Measurements from ENCODE around the gene PTPRD.

The PTPRD gene

GRCh38 chr9:10055886-10056395, 556.9 kb downstream of the PTPRD start:
- Histone ChIP-seq H3K9me3 (ENCODE audit: control insufficient read depth, insufficient read depth, low read length) (no peaks in the 10 kb centered on the region), H3K36me3 (ENCODE audit: insufficient read depth, low read length) (no peaks in the 10 kb centered on the region), H3K4me1 (ENCODE audit: insufficient read depth, low read length) (0 out of 2 replicates have a peak, but pooled peaks cover 4% of the 10 kb centered on the region), H3K9ac (ENCODE audit: low read depth, low read length) (no peak overlapping the region)

GRCh38 chr9:10054456-10054855, 558.3 kb downstream of the PTPRD start:
- H3K9me3 ChIP-seq (ENCODE audit: control insufficient read depth, insufficient read depth, low read length): no peaks in the 10 kb centered on the region
- no peaks in the 10 kb centered on the region for H3K36me3 ChIP-seq (ENCODE audit: insufficient read depth, low read length)
- H3K9ac ChIP-seq (ENCODE audit: low read depth, low read length): no peak overlapping the region
- H3K4me1 ChIP-seq (ENCODE audit: insufficient read depth, low read length): peaks cover 10% of the 10 kb centered on the region; the same call in 1 of the 2 replicates

- Histone ChIP-seq H3K9me3 (ENCODE audit: control insufficient read depth, insufficient read depth, low read length) (no peaks in the 10 kb centered on the region), H3K4me1 (ENCODE audit: insufficient read depth, low read length) (peaks cover 9% of the 10 kb centered on the region), H3K36me3 (ENCODE audit: insufficient read depth, low read length) (no peaks in the 10 kb centered on the region), H3K9ac (ENCODE audit: low read depth, low read length) (no peak overlapping the region)
Measured at GRCh38 chr9:10052916-10053315, 559.9 kb downstream of the PTPRD start.

- no peak overlapping the region for H3K9ac ChIP-seq (ENCODE audit: low read depth, low read length)
- peaks cover 9% of the 10 kb centered on the region for H3K4me1 ChIP-seq (ENCODE audit: insufficient read depth, low read length)
- H3K9me3 ChIP-seq (ENCODE audit: control insufficient read depth, insufficient read depth, low read length): no peaks in the 10 kb centered on the region
- H3K36me3 ChIP-seq (ENCODE audit: insufficient read depth, low read length): no peaks in the 10 kb centered on the region
Measured at GRCh38 chr9:10052181-10052580, 560.6 kb downstream of the PTPRD start.

- H3K9ac ChIP-seq (ENCODE audit: low read depth, low read length): no peak overlapping the region
- H3K4me1 ChIP-seq (ENCODE audit: insufficient read depth, low read length): peaks cover 9% of the 10 kb centered on the region
- no peaks in the 10 kb centered on the region for H3K36me3 ChIP-seq (ENCODE audit: insufficient read depth, low read length)
- no peaks in the 10 kb centered on the region for H3K9me3 ChIP-seq (ENCODE audit: control insufficient read depth, insufficient read depth, low read length)
Measured at GRCh38 chr9:10050016-10050415, 562.8 kb downstream of the PTPRD start.

GRCh38 chr9:10048994-10049393, 563.8 kb downstream of the PTPRD start:
- Histone ChIP-seq H3K9ac (ENCODE audit: low read depth, low read length) (no peak overlapping the region), H3K4me1 (ENCODE audit: insufficient read depth, low read length) (peaks cover 9% of the 10 kb centered on the region), H3K36me3 (ENCODE audit: insufficient read depth, low read length) (no peaks in the 10 kb centered on the region), H3K9me3 (ENCODE audit: control insufficient read depth, insufficient read depth, low read length) (no peaks in the 10 kb centered on the region)

GRCh38 chr9:10045598-10045997, 567.2 kb downstream of the PTPRD start:
- no peaks in the 10 kb centered on the region for H3K36me3 ChIP-seq (ENCODE audit: insufficient read depth, low read length)
- H3K9me3 ChIP-seq (ENCODE audit: control insufficient read depth, insufficient read depth, low read length): no peaks in the 10 kb centered on the region
- H3K4me1 ChIP-seq (ENCODE audit: insufficient read depth, low read length): peaks cover 9% of the 10 kb centered on the region
- H3K9ac ChIP-seq (ENCODE audit: low read depth, low read length): no peak overlapping the region

- Histone ChIP-seq H3K9me3 (ENCODE audit: control insufficient read depth, insufficient read depth, low read length) (no peaks in the 10 kb centered on the region), H3K9ac (ENCODE audit: low read depth, low read length) (no peak overlapping the region), H3K36me3 (ENCODE audit: insufficient read depth, low read length) (no peaks in the 10 kb centered on the region), H3K4me1 (ENCODE audit: insufficient read depth, low read length) (no peaks in the 10 kb centered on the region)
Measured at GRCh38 chr9:10041726-10042229, 571.0 kb downstream of the PTPRD start.

GRCh38 chr9:10036095-10036494, 576.7 kb downstream of the PTPRD start:
- no peaks in the 10 kb centered on the region for H3K36me3 ChIP-seq (ENCODE audit: insufficient read depth, low read length)
- no peaks in the 10 kb centered on the region for H3K4me1 ChIP-seq (ENCODE audit: insufficient read depth, low read length)
- H3K9me3 ChIP-seq (ENCODE audit: control insufficient read depth, insufficient read depth, low read length): no peaks in the 10 kb centered on the region
- H3K9ac ChIP-seq (ENCODE audit: low read depth, low read length): no peak overlapping the region

GRCh38 chr9:10032166-10032565, 580.6 kb downstream of the PTPRD start:
- Histone ChIP-seq H3K4me1 (ENCODE audit: insufficient read depth, low read length) (no peaks in the 10 kb centered on the region), H3K36me3 (ENCODE audit: insufficient read depth, low read length) (no peaks in the 10 kb centered on the region), H3K9ac (ENCODE audit: low read depth, low read length) (no peak overlapping the region), H3K9me3 (ENCODE audit: control insufficient read depth, insufficient read depth, low read length) (no peaks in the 10 kb centered on the region)

- no peaks in the 10 kb centered on the region for H3K36me3 ChIP-seq (ENCODE audit: insufficient read depth, low read length)
- H3K9me3 ChIP-seq (ENCODE audit: control insufficient read depth, insufficient read depth, low read length): no peaks in the 10 kb centered on the region
- H3K4me1 ChIP-seq (ENCODE audit: insufficient read depth, low read length): no peaks in the 10 kb centered on the region
- H3K9ac ChIP-seq (ENCODE audit: low read depth, low read length): no peak overlapping the region
Measured at GRCh38 chr9:10026443-10026984, 586.3 kb downstream of the PTPRD start.

GRCh38 chr9:10015755-10016154, 597.0 kb downstream of the PTPRD start:
- H3K4me1 ChIP-seq (ENCODE audit: insufficient read depth, low read length): peaks cover 2% of the 10 kb centered on the region; the same call in 1 of the 2 replicates
- H3K9ac ChIP-seq (ENCODE audit: low read depth, low read length): no peak overlapping the region
- H3K9me3 ChIP-seq (ENCODE audit: control insufficient read depth, insufficient read depth, low read length): no peaks in the 10 kb centered on the region
- H3K36me3 ChIP-seq (ENCODE audit: insufficient read depth, low read length): no peaks in the 10 kb centered on the region

GRCh38 chr9:10014889-10015288, 597.9 kb downstream of the PTPRD start:
- H3K9ac ChIP-seq (ENCODE audit: low read depth, low read length): no peak overlapping the region
- no peaks in the 10 kb centered on the region for H3K36me3 ChIP-seq (ENCODE audit: insufficient read depth, low read length)

GRCh38 chr9:10009401-10009800, 603.4 kb downstream of the PTPRD start:
- Histone ChIP-seq H3K9ac (ENCODE audit: low read depth, low read length) (no peak overlapping the region), H3K9me3 (ENCODE audit: control insufficient read depth, insufficient read depth, low read length) (no peaks in the 10 kb centered on the region), H3K36me3 (ENCODE audit: insufficient read depth, low read length) (no peaks in the 10 kb centered on the region), H3K4me1 (ENCODE audit: insufficient read depth, low read length) (peaks cover 28% of the 10 kb centered on the region)

More at GRCh38 chr9:10014889-10015288, 597.9 kb downstream of the PTPRD start:
- Histone ChIP-seq H3K9me3 (ENCODE audit: control insufficient read depth, insufficient read depth, low read length) (no peaks in the 10 kb centered on the region), H3K4me1 (ENCODE audit: insufficient read depth, low read length) (peaks cover 3% of the 10 kb centered on the region; the same call in 1 of the 2 replicates)

GRCh38 chr9:10008101-10008799, 604.6 kb downstream of the PTPRD start:
- no peaks in the 10 kb centered on the region for H3K9me3 ChIP-seq (ENCODE audit: control insufficient read depth, insufficient read depth, low read length)
- no peak overlapping the region for H3K9ac ChIP-seq (ENCODE audit: low read depth, low read length)
- H3K4me1 ChIP-seq (ENCODE audit: insufficient read depth, low read length): peaks cover 28% of the 10 kb centered on the region
- no peaks in the 10 kb centered on the region for H3K36me3 ChIP-seq (ENCODE audit: insufficient read depth, low read length)
